Nephron progenitor cell (in vitro differentiated cells): Measurements from ENCODE around the gene PCID2.

Source experiments
- DNase-seq: peaks from one replicate; pipeline ENCODE4 v3.0.0; 2021
- H3K27ac Mint-ChIP-seq: 2 replicates; pipeline ENCODE4 v1.8.0; 2021; ENCODE audit warnings: mild to moderate bottlenecking, moderate library complexity, mixed read lengths
- H3K27me3 Mint-ChIP-seq: 2 replicates; pipeline ENCODE4 v1.8.0; 2021; ENCODE audit warnings: mild to moderate bottlenecking, low read depth, mixed read lengths; ENCODE audit not compliant: poor library complexity
- H3K36me3 Mint-ChIP-seq: 2 replicates; pipeline ENCODE4 v1.8.0; 2021; ENCODE audit warnings: low read depth, mixed read lengths
- H3K4me1 Mint-ChIP-seq: 2 replicates; pipeline ENCODE4 v1.8.0; 2021; ENCODE audit warnings: mixed read lengths
- H3K4me3 Mint-ChIP-seq: 2 replicates; pipeline ENCODE4 v1.8.0; 2021; ENCODE audit warnings: mild to moderate bottlenecking, moderate library complexity, mixed read lengths
- H3K9me3 Mint-ChIP-seq: 2 replicates; pipeline ENCODE4 v1.8.0; 2021; ENCODE audit warnings: mild to moderate bottlenecking, moderate library complexity, mixed read lengths
- CTCF ChIP-seq: fragments of 200-600 bp; sonication (generic); IDR thresholded peaks from 2 replicates; pipeline ENCODE4 v1.5.0; 2021; ENCODE audit warnings: antibody characterized with exemption

The PCID2 gene

DNA sequence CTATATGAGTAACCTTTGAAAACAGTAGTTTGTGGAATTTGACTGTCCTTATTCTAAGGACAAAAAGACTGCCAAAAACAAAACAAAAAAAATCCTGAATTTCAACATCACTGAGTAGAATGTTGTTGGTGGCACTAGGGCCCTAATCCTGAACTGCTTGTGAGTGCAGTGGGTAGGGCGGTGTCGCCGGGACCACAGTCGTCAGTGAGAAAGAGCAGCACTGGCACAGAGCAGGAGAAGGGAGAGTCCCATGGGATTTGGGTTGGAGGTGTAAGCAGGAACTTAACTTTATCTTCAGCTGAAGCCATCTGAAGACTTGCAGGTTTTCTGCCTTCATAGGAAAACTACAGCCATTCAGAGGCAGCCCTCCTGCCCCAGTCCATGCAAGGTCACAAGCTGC lies 5.6 kb downstream of the PCID2 start:
- Mint-ChIP-seq H3K36me3 (peaks cover 27% of the 10 kb centered on the region), H3K27me3 (peaks cover 3% of the 10 kb centered on the region), H3K4me1 (peaks cover 26% of the 10 kb centered on the region), H3K9me3 (no peaks in the 10 kb centered on the region), H3K27ac (peak overlapping the region; percentile 17), H3K4me3 (no peak overlapping the region)
- no peak for TF ChIP-seq CTCF
- DNase-seq, result no peak

DNA sequence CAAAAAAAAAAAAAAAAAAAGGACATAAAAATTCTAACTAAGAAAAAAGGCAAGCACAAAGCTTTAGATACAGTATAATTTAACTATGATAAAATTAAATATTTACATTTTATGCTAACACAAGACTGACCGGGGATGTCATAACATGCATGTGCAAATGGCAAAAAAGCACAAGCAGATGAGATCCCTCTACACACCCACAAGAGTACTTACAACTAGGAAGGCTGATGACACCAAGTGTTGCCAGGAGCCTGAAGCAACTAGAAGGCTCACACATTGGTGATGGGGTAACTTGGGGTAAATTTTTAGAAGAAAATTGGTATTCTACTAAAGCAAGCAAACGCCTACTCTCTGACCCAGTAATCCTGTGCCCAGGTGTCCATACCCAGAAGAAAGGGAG lies 6.7 kb downstream of the PCID2 start:
- Mint-ChIP-seq H3K9me3 (no peaks in the 10 kb centered on the region), H3K4me3 (no peak overlapping the region), H3K27ac (no peak overlapping the region), H3K27me3 (peaks cover 3% of the 10 kb centered on the region), H3K36me3 (peaks cover 33% of the 10 kb centered on the region), H3K4me1 (peaks cover 15% of the 10 kb centered on the region)
- no peak for TF ChIP-seq CTCF
- DNase-seq, result no peak

- no peak for TF ChIP-seq CTCF
- Mint-ChIP-seq H3K36me3 (peaks cover 32% of the 10 kb centered on the region), H3K9me3 (no peaks in the 10 kb centered on the region), H3K4me3 (no peak overlapping the region), H3K4me1 (no peaks in the 10 kb centered on the region), H3K27me3 (peaks cover 3% of the 10 kb centered on the region), H3K27ac (no peak overlapping the region)
- no peak for DNase-seq
Observed at GRCh38 chr13:113196970-113197737, 11.3 kb downstream of the PCID2 start.

DNA sequence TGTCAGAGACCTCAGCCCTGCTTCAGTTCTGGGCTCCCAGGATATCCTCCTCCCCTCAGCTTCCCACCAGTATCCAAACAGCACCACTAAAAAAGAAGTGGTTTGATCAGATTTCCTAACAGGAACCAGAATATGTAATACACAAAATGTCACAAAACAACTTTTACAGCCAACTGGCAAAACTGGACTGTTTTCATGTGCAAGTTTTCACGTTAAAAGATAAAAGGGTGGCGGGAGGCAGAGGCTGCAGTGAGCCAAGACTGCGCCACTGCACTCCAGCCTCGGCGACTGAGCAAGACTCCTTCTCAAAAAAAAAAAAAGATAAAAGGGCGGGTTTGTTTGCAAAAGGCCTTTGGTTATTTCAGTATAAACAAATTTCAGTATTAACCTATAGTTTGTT lies 13.1 kb downstream of the PCID2 start:
- Mint-ChIP-seq H3K4me3 (no peak overlapping the region), H3K9me3 (no peaks in the 10 kb centered on the region), H3K36me3 (peaks cover 45% of the 10 kb centered on the region), H3K27me3 (no peaks in the 10 kb centered on the region), H3K27ac (peak overlapping the region; percentile 42), H3K4me1 (no peaks in the 10 kb centered on the region)
- DNase-seq, result no peak
- no peak for TF ChIP-seq CTCF

GRCh38 chr13:113192902-113193301 lies 15.6 kb downstream of the PCID2 start:
- no peak for DNase-seq
- Mint-ChIP-seq H3K27me3 (no peaks in the 10 kb centered on the region), H3K9me3 (no peaks in the 10 kb centered on the region), H3K36me3 (peaks cover 59% of the 10 kb centered on the region), H3K27ac (peak overlapping the region; percentile 48), H3K4me3 (no peak overlapping the region), H3K4me1 (peaks cover 9% of the 10 kb centered on the region)
- TF ChIP-seq CTCF, result no peak

- no peak for DNase-seq
- no peaks in the 10 kb centered on the region for H3K9me3 Mint-ChIP-seq
- no peak overlapping the region for H3K27ac Mint-ChIP-seq
- H3K36me3 Mint-ChIP-seq, result peaks cover 60% of the 10 kb centered on the region
- peaks cover 12% of the 10 kb centered on the region for H3K4me1 Mint-ChIP-seq
- no peak overlapping the region for H3K4me3 Mint-ChIP-seq
- no peaks in the 10 kb centered on the region for H3K27me3 Mint-ChIP-seq
- no peak for TF ChIP-seq CTCF
Observed at GRCh38 chr13:113192279-113192678, 16.2 kb downstream of the PCID2 start.
